HG02798 (cell line): ENCODE results near the gene TULP4.
A peak's percentile ranks its signal among the peaks of the same experiment; 100 is the strongest.

Source experiments
- ATAC-seq: cut with Tn5 transposase; IDR thresholded peaks from one replicate; pipeline ENCODE4 v1.9.1; 2021; ENCODE audit warnings: mild to moderate bottlenecking; ENCODE audit not compliant: unreplicated experiment, poor library complexity

TULP4 gene

DNA sequence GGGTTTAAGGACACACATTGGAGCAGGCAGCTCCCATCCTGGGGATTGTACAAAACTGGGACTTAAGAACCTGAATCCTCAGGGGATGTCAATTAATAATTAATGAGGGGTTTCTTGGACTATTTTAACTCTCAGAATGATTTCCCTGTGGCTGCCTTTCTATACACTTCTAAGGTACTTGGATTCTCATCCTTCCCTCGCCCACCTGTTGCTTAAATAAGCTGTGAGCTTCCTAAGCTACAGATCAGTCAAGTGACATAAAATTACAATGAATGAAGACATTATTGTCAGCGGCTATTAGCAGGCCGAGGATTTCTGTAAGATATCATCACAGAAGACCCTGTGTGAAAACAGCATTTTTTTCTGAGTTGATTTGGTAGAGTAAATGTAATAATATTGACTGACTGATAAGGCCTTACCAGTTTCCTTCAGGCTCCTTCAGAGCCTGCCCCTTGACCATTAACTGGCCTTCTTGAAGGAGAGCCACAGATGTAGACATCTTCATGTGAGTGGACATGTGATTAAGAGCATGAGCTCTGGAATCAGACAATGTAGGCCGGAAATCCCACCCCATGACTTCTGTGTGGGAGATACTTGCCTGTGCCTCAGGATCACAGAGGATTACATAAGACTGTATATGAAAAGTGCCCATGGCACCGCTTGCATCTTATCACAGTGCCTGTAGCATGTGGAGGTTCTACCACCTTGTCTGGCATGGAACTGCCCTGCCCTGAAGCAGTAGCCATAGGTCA is 101.7 kb downstream of the TULP4 start:
- ATAC-seq, result no peak

GRCh38 chr6:158414851-158415262 is 102.6 kb downstream of the TULP4 start:
- ATAC-seq, result no peak

DNA sequence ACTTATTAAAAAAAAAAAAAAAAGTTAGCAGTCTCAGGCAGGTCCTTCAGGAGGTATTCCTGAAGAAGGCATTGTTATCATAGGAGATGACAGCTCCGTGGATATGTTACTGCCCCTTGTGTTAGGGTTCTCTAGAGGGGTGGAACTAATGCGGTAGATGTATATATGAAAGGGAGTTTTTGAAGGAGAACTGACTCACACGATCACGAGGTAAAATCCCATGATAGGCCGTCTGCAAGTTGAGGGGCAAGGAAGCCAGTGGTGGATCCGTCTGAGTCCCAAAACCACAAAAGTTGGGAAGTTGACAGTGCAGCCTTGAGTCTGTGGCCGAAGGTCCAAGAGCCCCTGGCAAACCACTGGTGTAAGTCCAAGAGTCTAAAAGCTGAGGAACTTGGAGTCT is 103.4 kb downstream of the TULP4 start:
- no peak for ATAC-seq

- no peak for ATAC-seq
Observed at GRCh38 chr6:158416883-158417759, 104.9 kb downstream of the TULP4 start.

DNA sequence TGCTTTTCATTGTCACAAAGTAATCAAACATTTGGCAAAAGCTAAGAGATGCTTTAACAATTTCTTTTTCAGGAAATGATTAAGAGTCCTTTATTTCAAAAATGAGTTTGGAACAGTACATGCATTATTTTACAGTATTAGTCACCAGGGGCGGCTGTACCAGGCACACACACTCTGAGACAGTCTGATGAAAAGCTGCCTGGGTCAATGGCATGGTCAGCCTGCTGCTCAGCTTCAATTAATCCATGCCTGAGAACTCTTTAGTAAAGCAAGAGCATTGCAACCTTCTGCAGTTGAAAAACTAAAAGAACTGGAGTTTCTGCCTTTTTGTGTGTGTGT is 105.5 kb downstream of the TULP4 start:
- no peak for ATAC-seq

- no peak for ATAC-seq
Observed at GRCh38 chr6:158418501-158418900, 106.2 kb downstream of the TULP4 start.

DNA sequence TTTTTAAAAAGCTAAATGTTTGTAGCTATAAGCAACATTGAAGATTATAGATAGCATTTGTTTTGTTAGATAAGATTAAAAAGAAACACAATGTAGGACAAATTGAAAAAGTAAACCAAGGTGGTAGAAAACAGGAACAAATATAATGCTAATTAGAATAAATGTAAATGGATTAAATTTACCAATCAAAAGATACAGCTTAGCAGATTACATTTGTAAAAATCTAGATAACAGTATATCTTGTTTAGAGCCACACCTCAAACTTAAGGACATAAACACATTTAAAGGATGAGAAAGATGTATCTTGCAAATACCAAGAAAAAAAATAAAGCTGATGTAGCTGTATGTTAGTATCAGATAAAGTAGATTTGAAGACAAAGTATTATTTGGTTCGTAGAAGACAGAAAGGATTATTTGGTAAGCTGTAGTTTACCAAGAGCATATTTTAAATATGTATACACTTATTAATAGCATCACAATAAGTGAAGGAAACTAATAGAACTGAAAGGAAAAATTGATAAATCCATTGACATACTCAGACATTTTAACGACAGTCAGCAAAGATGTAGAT is 107.2 kb downstream of the TULP4 start:
- ATAC-seq, result no peak

GRCh38 chr6:158421381-158421780 is 109.1 kb downstream of the TULP4 start:
- ATAC-seq, result no peak

DNA sequence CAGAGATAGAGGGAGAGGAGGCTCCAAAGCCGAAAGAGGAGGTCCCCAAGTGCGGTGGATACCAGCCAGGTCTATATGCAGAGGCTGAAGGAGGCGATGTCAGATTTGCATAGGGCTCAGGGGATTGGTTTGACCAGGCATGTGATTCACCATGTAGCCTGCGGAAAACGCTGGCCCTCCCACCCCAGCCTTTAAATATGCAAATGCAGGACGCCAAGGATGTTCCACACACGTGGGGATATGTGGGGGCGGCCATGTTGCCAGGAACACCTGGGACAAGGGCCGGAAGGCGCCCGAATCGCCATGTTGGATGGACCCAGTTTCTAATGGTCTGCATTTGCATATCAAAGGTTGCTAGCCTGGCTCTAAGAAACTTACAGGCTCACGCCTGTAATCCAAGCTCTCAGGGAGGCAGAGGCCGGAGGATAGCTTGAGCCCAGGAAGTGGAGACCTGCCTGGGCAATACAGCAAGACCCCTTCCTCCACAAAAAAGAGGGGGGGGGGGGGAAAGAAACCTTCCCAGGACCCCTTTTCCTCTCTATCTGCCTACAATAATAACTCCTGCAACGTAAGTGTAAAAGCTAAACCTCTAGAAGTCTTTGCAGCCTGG is 110.5 kb downstream of the TULP4 start:
- no peak for ATAC-seq

- no peak for ATAC-seq
Observed at GRCh38 chr6:158431036-158431435, 118.8 kb downstream of the TULP4 start.

DNA sequence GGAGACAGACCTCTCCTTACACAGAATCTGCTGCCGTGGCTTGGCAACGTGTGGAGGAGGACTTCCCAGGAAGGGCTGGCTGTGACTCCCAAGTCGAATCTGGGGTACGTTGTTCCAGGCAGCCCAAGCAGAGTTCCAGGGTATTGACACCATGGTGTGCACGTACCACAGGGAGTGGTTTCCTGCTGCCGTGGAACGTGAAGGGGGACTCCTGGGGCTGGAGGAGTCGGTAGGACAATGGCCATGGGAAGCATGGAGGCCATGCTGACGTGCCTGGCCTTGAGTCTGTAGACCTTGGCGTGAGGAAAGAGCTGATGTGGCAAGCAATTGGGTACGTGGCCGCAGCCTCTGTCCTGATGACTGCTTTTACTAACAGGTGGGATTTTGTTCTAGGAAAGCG is 119.3 kb downstream of the TULP4 start:
- ATAC-seq, result no peak

- no peak for ATAC-seq
Observed at GRCh38 chr6:158437571-158437970, 125.3 kb downstream of the TULP4 start.

GRCh38 chr6:158438226-158438625 is 126.0 kb downstream of the TULP4 start:
- ATAC-seq, result no peak

DNA sequence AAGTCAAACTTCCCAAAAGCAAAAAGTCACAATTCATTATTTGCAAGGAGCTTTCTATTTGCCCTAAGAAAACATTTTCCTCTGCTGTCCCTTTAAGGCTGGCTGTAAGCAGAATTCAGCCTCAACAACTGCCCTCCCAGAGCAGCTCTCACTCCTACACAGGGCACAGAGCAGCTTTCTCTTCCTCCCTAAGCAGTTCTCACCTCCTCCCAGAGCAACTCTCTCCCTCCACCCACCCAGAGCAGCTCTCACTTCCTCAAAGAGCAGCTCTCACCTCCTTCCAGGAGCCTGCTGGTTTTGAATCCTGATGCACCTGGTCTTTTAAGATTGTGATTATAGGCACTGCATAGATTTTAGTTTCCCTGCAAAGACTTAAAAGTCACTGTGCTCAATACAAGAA is 127.0 kb downstream of the TULP4 start:
- ATAC-seq, result peak; percentile 97

DNA sequence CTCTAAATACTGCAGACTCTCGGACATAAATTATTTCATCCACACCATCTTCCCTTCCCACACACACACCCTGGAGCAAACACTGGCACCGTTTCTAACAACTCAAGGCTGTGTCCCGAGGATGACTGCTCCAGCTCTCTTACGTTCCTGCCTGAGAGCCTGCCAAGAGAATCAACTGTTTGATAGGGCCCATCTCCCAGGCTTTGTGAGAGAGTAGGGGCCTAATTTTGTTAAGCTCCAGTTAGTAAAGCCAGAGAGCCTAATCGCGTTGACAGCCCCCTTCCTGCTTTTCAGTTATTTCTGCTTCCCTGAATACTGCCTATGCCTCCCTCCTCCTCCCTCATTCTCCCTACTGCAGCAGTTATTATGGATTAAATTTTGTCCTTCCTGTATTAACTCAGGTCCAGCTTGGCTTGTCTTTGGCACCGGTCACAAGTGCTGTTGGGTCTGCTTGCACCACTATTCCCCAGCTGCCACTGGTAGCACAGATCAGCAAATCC is 129.5 kb downstream of the TULP4 start:
- ATAC-seq, result no peak

GRCh38 chr6:158442306-158442705 is 130.0 kb downstream of the TULP4 start:
- ATAC-seq, result no peak

GRCh38 chr6:158445426-158446085 is 133.3 kb downstream of the TULP4 start:
- ATAC-seq, result no peak

DNA sequence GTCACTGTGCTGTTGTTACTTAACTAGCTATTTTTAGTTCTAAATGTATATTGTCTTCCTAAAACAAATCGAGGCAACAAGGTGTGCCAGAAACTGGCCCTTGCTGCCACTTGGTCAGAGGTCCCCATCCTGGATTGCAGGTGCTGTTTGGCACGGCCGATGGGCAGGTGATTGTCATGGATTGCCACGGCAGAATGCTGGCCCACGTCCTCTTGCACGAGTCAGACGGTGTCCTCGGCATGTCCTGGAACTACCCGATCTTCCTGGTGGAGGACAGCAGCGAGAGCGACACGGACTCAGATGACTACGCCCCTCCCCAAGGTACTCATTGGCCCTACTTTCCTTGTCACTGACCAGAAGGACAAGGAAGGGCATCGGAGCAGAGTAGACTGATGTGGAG is 136.6 kb downstream of the TULP4 start:
- no peak for ATAC-seq

DNA sequence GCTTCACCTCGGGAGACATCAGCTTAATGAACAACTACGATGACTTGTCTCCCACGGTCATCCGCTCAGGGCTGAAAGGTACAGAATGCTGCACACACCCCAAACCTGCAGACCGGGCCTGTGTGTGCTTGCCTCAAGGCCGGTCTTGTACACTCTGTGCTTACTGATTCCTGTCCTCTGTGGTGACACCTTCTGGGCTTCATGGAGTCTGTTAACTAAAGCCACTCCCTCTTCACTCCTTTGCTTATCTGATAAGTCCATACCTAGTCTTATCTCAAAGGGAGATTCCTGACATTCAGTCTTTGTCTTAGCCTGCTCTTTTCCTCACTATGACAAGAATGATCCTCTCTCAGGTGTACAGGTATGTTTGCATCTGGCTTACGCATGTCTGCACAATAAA is 139.9 kb downstream of the TULP4 start:
- no peak for ATAC-seq

DNA sequence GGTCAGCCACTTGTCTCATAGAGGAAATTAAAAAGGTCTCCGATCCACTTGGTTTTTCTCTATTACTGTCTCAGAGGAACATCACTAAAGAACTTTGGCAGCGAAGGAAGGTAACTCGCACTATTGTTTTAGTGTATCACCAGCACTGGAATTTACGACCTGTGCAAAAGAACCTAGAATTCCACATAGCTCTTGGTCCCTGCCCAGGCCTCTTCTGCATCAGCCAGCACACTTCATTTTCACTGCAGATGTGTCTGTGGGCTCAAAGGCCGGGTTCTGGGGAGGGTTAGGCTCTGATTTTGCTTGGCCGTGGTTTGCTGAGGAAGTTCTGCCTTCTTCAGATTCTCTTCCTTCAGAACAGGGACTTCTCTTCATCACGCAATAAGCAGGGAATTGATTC is 144.9 kb downstream of the TULP4 start:
- no peak for ATAC-seq
